Fibroblast of peridontal ligament (primary cell): ENCODE measurements around the gene PRCP.
"Not testable (repeated sequence)": the region's sequence is repeated elsewhere in the genome, so short reads cannot be mapped to it uniquely, and the experiment has no call there.

Experiments used
- DNase-seq: peaks from one replicate; pipeline ENCODE4 v3.0.0-alpha.2; 2010; ENCODE audit errors: extremely low read depth

PRCP gene

GRCh38 chr11:82900277-82901164 lies at the start of gene PRCP:
TSS of gene PRCP (minus strand) at chr11:82900430. CDS start at chr11:82900402, 28 bp downstream.
- DNase-seq: peak; percentile 84

DNA sequence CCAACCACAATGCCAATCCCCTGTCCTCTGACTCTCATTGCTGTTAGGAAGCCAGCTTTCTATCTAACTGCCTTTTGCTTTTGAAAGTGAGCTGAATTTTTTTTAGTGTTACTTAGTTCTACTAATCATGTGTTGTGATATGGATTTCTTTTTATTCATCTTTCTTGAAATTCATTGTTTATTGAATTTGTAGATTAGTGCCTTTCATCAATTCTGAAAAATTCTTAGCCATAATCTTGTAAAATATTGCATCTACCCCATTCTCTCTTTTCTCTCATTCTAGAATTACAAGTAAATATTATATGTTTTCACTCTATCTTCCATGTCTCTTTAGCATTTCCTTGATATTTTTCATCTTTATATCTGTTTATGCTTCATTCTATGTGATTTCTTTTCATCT lies 49.1 kb upstream of the PRCP start:
- DNase-seq: no peak

DNA sequence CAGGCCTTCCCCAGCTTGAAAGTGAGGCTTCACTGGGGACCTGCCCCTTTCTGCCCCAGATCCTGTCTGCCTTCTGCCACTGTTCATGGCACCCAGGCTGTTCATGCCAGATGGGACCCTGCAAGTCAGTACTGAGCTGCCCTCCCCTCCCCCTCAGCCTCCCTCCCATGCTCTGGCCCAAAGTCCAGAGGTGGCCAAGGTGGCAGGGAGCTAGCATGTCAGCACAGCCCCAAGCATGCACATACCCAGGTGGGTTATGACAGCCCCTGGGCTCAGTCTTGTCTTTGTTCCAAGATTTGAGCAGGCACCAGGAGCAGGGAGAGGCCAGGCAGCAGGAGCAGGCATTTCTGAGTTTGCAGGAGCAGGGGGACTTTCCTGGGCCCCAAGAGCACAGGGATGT lies 45.5 kb upstream of the PRCP start:
- no peak for DNase-seq

GRCh38 chr11:82945041-82945440 lies 44.8 kb upstream of the PRCP start:
- DNase-seq: not testable (repeated sequence)

- DNase-seq: no peak
Measured at GRCh38 chr11:82944198-82944597, 44.0 kb upstream of the PRCP start.

- DNase-seq: not testable (repeated sequence)
Measured at GRCh38 chr11:82943430-82943829, 43.2 kb upstream of the PRCP start.

GRCh38 chr11:82942376-82942775 lies 42.1 kb upstream of the PRCP start:
- no peak for DNase-seq

DNA sequence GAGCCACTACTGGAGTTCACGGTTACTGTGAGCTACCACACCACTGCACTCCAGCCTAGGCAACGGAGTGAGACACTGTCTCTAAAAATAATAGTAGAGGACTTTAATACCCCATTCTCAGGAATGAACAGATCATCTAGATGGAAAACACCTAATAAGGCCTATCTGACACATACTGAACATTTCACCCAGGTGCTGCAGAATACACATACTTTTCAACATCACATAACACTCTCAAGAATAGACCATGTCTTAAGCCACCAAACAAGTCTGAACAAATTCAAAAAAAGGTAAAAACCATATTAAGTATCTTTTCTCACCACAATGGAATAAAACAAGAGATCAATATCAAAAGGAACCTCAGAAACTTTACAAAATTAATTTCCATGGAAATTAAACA lies 39.2 kb upstream of the PRCP start:
- DNase-seq: no peak

- DNase-seq: no peak
Measured at GRCh38 chr11:82937554-82937953, 37.3 kb upstream of the PRCP start.

- DNase-seq: peak; percentile 23
Measured at GRCh38 chr11:82936261-82936660, 36.0 kb upstream of the PRCP start.

DNA sequence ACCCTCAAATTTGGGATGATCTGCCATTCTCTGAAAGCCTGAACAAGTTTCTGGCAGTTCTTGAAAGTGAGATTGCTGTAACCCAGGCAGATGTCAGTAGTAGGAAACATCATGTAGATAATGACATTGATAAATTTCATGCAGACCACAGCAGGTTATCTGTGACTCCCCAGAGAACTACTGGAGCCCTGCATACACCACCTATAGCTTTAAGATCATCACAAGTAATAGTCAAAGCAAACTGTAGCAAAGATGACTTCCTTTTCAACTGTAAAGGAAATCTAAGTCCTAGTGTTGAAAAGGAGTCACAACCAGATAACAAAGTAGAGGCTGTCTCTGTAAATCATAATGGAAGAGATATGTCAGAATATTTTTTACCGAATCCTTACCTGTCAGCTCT lies 32.3 kb upstream of the PRCP start:
- no peak for DNase-seq

- DNase-seq: no peak
Measured at GRCh38 chr11:82930734-82931133, 30.5 kb upstream of the PRCP start.

DNA sequence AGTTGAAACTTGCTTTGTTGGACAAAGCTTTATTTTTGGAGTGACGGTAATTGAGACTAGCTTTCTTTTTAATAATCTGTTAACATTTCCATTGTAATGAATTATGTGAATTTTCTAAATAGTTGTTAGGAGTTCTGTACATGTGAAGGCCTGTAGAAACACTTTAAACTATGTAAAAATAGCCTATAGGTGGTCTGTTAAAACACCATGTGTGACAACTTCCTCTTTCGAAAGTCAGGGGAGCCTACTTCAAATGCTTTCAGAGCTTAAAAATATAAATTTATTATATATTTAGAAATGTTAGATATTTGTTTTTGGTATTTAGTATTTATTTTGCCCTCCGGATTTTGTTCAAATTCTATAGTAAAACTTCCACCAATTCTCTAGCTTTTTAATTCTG lies 30.0 kb upstream of the PRCP start:
- no peak for DNase-seq

GRCh38 chr11:82929121-82929520 lies 28.9 kb upstream of the PRCP start:
- DNase-seq: no peak

GRCh38 chr11:82927264-82927880 lies 27.1 kb upstream of the PRCP start:
- peak; percentile 74 for DNase-seq

DNA sequence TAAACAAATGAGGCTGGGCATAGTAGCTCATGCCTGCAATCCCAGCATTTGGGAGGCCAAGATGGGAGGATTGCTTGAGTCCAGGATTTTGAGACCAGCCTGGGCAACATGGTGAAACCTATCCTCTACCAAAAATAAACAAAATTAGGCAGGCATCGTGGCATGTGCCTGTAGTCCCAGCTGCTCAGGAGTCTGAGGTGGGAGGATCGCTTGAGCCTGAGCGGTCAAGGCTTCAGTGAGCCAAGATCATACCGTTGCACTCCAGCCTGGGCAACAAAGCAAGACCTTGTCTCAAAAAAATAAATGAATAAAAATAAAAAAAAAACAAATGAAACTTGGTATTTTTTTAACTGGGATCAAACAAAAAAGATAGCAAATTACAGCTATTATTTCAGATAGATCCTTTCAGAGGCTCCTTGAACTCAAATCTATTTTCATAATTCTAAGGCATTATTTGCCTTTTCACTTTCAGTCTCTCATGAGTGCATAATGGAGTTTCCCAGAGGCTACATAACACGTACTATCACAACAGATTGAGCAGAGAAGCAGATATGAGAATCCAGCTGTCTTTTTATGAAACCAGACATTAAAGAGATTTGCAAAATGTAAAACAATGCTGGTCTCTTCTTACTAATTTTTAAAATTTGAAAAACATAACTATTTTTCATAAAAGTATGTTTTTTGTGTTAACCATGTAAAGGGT lies 24.4 kb upstream of the PRCP start:
- DNase-seq: no peak

- not testable (repeated sequence) for DNase-seq
Measured at GRCh38 chr11:82922396-82923173, 22.4 kb upstream of the PRCP start.

GRCh38 chr11:82920227-82920626 lies 20.0 kb upstream of the PRCP start:
- DNase-seq: not testable (repeated sequence)

- DNase-seq: not testable (repeated sequence)
Measured at GRCh38 chr11:82919786-82920185, 19.6 kb upstream of the PRCP start.

DNA sequence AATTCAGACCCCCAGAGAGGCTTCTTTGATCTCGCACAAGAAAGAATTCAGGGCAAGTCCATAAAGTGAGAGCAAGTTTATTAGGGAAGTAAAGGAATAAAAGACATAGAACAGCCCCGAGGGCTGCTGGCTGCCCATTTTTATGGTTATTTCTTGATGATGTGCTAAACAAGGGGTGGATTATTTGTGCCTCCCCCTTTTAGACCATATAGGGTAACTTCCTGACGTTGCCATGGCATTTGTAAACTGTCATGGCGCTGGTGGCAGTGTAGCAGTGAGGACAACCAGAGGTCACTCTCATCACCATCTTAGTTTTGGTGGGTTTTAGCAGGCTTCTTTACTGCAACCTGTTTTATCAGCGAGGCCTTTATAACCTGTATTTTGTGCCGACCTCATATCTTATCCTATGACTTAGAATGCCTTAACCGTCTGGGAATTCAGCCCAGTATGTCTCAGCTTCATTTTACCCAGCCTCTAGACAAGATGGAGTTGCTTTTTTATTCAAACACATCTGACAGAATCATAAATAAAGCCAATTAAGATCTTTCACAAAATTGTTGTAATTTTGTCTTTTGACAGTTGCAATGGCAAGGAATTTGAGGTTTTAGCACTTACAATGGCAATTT lies 8.9 kb upstream of the PRCP start:
- peak; percentile 7 for DNase-seq

DNA sequence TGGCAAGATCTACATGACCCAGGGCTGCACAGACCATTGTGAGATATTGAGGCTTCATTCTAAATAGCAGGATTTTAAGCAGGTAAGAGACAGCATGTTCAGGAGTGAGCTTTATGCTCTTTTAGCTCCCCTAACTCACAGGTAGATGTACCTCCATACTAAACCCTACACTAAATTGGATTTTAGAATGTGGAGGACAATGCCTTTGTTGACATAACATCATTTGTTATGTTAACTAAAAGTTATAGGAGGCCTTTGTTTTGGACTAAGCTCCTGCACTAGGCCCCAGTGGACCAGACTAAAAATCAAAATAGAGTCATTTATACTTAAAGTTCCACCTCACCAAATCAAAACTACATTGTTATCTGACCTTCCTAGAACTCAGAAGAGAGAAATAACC lies 8.1 kb upstream of the PRCP start:
- DNase-seq: no peak
